SIG-M5 treated with dmso at 0.1 percent for 504 hours (cell line): ENCODE data around the gene CNN1.

ENCODE experiments used
- DNase-seq: peaks from one replicate; lab custom pipeline; 2025; ENCODE audit not compliant: unreplicated experiment; lab: John Stamatoyannopoulos, UW

The CNN1 gene

GRCh38 chr19:11534538-11534937, 4.1 kb upstream of the CNN1 start:
- peak; percentile 26 for DNase-seq

- DNase-seq, result no peak
Observed at GRCh38 chr19:11534948-11535347, 3.7 kb upstream of the CNN1 start.

- DNase-seq, result peak; percentile 50
Observed at GRCh38 chr19:11535792-11536595, 2.7 kb upstream of the CNN1 start.

- no peak for DNase-seq
Observed at GRCh38 chr19:11539495-11540365, 1.1 kb downstream of the CNN1 start.

- DNase-seq, result no peak
Observed at GRCh38 chr19:11540645-11541044, 2.0 kb downstream of the CNN1 start.

- no peak for DNase-seq
Observed at GRCh38 chr19:11541238-11541637, 2.6 kb downstream of the CNN1 start.

- no peak for DNase-seq
Observed at GRCh38 chr19:11547929-11548700, 9.5 kb downstream of the CNN1 start.

GRCh38 chr19:11549386-11549953, 10.8 kb downstream of the CNN1 start:
- no peak for DNase-seq

DNA sequence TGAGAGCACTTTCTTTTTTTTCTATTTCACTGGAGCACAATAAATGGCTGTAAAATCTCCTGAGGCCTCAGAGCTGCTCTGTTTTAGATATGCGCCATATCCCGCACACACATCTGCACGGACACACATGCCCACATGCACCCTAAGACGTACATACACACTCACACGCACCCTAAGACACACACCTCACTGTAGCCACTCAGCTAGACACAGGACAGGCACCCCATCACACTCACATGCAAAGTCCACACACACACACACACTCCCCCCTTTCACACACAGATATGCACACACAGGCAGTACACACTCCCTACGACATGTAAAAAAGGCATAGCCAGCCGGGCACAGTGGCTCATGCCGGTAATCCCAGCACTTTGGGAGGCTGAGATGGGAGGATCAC, 11.6 kb downstream of the CNN1 start:
- no peak for DNase-seq

- DNase-seq, result no peak
Observed at GRCh38 chr19:11551603-11552235, 13.1 kb downstream of the CNN1 start.

DNA sequence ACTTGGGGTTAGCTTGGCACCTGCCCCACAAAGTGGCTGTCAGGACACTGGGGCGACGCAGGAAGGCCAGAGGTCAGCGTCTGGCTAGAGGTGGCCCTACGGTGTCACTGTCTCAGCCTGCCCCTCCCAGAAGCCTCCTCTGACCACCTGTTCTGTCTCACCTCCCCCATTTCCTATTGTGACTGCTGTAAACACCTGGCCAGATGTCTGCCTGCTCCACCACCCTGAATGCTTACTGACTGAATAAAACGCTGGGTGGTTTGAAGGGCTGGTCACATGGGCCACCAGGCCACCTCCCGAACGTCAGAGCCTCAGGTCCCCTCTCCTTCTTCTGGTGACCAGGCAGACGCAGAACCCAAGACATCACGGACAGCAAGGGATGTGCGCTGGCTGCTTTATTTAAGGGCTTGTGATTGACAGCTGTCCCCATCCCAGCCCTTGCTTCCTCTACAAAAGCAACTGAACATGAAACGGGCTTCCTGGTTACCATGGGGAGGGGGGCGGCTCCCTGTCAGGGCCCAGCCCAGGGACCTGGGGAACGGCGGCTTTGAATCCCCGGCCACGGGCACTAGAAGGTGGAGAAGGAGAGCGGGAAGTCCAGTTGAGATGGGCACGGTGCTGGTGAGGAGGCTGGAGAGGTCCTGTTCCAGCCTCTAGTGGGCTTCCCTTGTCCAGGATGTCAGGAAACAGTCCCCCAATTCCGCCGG, 14.2 kb downstream of the CNN1 start:
- no peak for DNase-seq

GRCh38 chr19:11554160-11554559, 15.5 kb downstream of the CNN1 start:
- DNase-seq, result no peak

- DNase-seq, result no peak
Observed at GRCh38 chr19:11555246-11555645, 16.6 kb downstream of the CNN1 start.

- DNase-seq, result no peak
Observed at GRCh38 chr19:11556634-11557420, 18.2 kb downstream of the CNN1 start.

DNA sequence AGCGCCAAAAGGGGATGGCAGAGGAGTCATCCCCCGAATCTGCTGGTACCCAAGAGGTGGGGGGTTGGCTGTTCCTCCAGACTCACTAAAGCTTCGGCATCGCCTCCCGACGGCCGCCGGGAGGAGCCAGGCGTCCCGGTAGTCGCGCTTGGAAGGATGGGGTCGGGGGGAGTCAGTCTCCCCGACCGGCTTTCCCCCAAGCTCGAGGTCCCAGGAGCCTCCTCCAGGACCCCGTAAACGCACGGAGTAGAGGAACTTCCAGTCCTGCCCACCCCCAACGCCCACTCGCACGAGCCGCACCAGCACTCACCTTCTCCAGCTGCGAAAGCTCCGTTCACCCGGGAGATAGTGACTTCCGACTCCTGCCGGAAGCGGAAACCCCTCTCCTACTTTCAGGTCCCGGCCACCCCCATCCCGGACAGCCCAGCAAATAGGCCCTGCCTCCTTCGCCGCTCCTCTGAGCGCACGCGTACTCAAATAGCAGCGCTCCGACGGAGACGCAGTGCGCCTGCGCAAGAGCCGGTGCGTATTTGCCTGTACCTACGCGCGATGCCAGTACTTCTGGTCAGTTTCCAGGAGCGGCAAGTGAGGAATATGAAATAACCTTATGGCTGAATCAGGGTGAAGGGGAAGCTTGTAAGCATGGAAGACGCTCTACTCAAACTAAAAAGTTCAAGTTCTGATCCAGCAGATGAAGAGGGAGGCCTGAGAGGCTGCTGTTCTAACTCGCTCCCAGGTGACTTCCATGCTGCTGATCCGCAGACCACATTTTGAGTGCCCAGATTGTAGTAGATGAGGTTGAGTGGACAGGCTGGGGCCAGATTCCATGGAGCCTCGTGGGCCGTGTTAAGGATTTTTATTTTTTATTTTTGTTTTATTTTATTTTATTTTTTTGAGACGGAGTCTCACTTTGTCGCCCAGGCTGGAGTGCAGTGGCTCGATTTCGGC, 20.5 kb downstream of the CNN1 start, which contains the start of gene ELOF1:
Gene ELOF1 (minus strand): TSS at position 350 of the 948 bp plus-strand sequence. CDS start 4,883 bp downstream, outside the sequence.
- DNase-seq, result peak; percentile 97

- peak; percentile 75 for DNase-seq
Observed at GRCh38 chr19:11560404-11561051, 21.9 kb downstream of the CNN1 start.

GRCh38 chr19:11563532-11563931, 24.9 kb downstream of the CNN1 start:
- no peak for DNase-seq
